GM18505 (cell line): ENCODE results near the gene TECPR1.

Source experiments
- ATAC-seq: cut with Tn5 transposase; IDR thresholded peaks from one replicate; pipeline ENCODE4 v1.9.1; 2021; ENCODE audit not compliant: unreplicated experiment
- POLR2A ChIP-seq: IDR thresholded peaks from 4 replicates; pipeline ENCODE4 v1.6.1; 2011; ENCODE audit warnings: borderline replicate concordance; ENCODE audit not compliant: insufficient read depth, insufficient read length; ENCODE audit errors: extremely low read depth

Gene TECPR1

GRCh38 chr7:98166668-98166970 lies 85.4 kb downstream of the TECPR1 start:
- ATAC-seq: no peak
- no peak for TF ChIP-seq POLR2A

- no peak for TF ChIP-seq POLR2A
- no peak for ATAC-seq
Observed at GRCh38 chr7:98165827-98166667, 86.0 kb downstream of the TECPR1 start.
